Lower lobe of right lung (tissue), 2 donors: ENCODE measurements around the gene DDX50. TPM values are rescaled to one million over a fixed set of nuclear protein-coding genes. Genes with fewer than 3 reads are reported as not detected.

Experiments used
- ATAC-seq, 2 donors: fragments of 200-7000 bp; cut with Tn5 transposase; one replicate each; pipeline ENCODE4 v1.9.1; 2020 to 2022; ENCODE audit warnings: mild to moderate bottlenecking in 2 of 2, moderate library complexity in 2 of 2
- DNase-seq: peaks from one replicate; pipeline ENCODE4 v3.0.0-alpha.2; 2020
- H3K27ac ChIP-seq: fragments of 200-600 bp; one replicate; pipeline ENCODE4 v1.8.0; 2022
- H3K27me3 ChIP-seq: fragments of 200-600 bp; one replicate; pipeline ENCODE4 v1.8.0; 2022; ENCODE audit warnings: low read depth
- H3K36me3 ChIP-seq: fragments of 200-600 bp; one replicate; pipeline ENCODE4 v1.8.0; 2022; ENCODE audit warnings: mild to moderate bottlenecking
- H3K4me1 ChIP-seq: fragments of 200-600 bp; one replicate; pipeline ENCODE4 v1.8.0; 2022
- H3K4me3 ChIP-seq: fragments of 200-600 bp; one replicate; pipeline ENCODE4 v1.8.0; 2022; ENCODE audit warnings: mild to moderate bottlenecking
- H3K9me3 ChIP-seq: fragments of 200-600 bp; one replicate; pipeline ENCODE4 v1.8.0; 2022
- intact Hi-C: fragments of 100-400 bp; cut with DNase I; formaldehyde crosslinking; loops from one replicate; pipeline ENCODE4 v1.11.0; 2022
- total RNA-seq: library from RNA; stranded (reverse); fragmentation: NEBNext Ultra II Directional; extraction: Animal tissue kit (Norgen Biotek cat#: 25700); gene quantifications from one replicate; pipeline ENCODE4 v1.2.1, GENCODE V29; 2021
- TF ChIP-seq, protein P1 (sequence below): fragments of 200-600 bp; IDR thresholded peaks from one replicate; pipeline ENCODE4 v1.8.0; 2022; ENCODE audit warnings: antibody characterized with exemption, mild to moderate bottlenecking
- donor health status: DM: no; HTN: yes; CAD: no; lungs with severe emphysema.

DDX50 gene
- total RNA-seq, 1 donor from 2014 or later: 29.3 TPM

DNA sequence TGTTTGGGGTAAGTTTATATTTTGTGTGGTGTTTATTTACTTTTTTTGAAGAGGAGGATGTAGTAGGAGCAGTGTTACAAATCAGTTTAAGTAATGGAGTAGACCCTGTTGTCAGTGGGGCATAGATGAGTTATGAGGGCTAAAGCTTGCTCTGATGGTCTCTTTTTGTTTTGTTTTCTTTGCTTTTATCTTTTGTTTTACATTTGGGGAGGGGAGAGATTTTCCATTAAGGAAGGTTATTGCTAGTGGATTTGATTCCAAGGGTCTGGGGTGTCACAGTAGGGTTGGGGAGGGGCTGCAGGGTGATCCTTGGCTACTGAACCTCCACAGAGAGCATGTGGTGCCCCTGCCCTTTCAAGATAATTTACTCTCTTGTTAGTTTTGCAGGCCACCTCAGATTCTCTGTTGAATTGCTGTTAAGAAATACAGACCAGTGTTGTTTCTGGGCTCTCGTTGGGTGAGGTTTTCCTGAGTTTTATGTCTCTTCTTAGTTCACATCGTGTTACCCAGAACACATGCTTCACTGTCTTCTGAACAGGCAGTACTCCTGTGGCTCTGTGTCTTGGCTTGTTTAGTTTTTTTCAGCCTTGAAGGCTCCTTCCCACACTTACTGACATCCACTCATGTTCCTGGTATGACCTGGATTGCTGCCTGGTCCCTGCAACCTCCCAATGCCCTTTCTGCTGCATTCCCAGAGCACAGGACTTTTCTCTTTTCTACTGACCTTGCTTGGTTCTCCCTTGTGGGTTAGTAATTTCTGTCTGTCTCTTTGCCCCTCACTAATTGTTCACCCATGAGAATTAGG is 91.7 kb downstream of the DDX50 start:
- H3K4me3 ChIP-seq: no peak overlapping the region
- ATAC-seq: peak in 1 of 2 donors; percentile 5
- peaks cover 50% of the 10 kb centered on the region for H3K4me1 ChIP-seq

More for the DNA sequence above, 91.7 kb downstream of the DDX50 start:
- no peaks in the 10 kb centered on the region for H3K9me3 ChIP-seq
- intact Hi-C loops: no loop called here
- no peaks in the 10 kb centered on the region for H3K27me3 ChIP-seq
- no peak overlapping the region for H3K27ac ChIP-seq
- DNase-seq: no peak
- no peaks in the 10 kb centered on the region for H3K36me3 ChIP-seq
- TF ChIP-seq, protein P1, sequence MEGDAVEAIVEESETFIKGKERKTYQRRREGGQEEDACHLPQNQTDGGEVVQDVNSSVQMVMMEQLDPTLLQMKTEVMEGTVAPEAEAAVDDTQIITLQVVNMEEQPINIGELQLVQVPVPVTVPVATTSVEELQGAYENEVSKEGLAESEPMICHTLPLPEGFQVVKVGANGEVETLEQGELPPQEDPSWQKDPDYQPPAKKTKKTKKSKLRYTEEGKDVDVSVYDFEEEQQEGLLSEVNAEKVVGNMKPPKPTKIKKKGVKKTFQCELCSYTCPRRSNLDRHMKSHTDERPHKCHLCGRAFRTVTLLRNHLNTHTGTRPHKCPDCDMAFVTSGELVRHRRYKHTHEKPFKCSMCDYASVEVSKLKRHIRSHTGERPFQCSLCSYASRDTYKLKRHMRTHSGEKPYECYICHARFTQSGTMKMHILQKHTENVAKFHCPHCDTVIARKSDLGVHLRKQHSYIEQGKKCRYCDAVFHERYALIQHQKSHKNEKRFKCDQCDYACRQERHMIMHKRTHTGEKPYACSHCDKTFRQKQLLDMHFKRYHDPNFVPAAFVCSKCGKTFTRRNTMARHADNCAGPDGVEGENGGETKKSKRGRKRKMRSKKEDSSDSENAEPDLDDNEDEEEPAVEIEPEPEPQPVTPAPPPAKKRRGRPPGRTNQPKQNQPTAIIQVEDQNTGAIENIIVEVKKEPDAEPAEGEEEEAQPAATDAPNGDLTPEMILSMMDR: no peak

Other genes with a start within 250 kb of the DDX50 start
- 52.9 TPM for gene CCAR1, start 180.1 kb upstream of the DDX50 start, total RNA-seq
- 2.5 TPM for gene STOX1, start 73.8 kb upstream of the DDX50 start, total RNA-seq
- gene DDX21, start 54.9 kb downstream of the DDX50 start, total RNA-seq: 43.4 TPM
- 20.6 TPM for gene KIFBP, start 87.5 kb downstream of the DDX50 start, total RNA-seq
- 232 TPM for gene SRGN, start 186.8 kb downstream of the DDX50 start, total RNA-seq
- gene VPS26A, start 222.9 kb downstream of the DDX50 start, total RNA-seq: 51.2 TPM